Mesenchymal stem cell (in vitro differentiated cells and primary cell): ENCODE data around the gene UFD1.

Experiments used
- DNase-seq: peaks from one replicate; pipeline ENCODE4 v3.0.0-alpha.2; 2013
- H2AFZ ChIP-seq: one replicate; pipeline ENCODE4 v1.6.1; 2013; ENCODE audit warnings: low read depth, mild to moderate bottlenecking, control low read depth, inconsistent platforms, low read length, moderate library complexity
- H2AK5ac ChIP-seq: 2 replicates; pipeline ENCODE4 v1.6.1; 2013; ENCODE audit warnings: low read length, moderate library complexity, mild to moderate bottlenecking, inconsistent platforms; ENCODE audit not compliant: severe bottlenecking
- H2BK120ac ChIP-seq: one replicate; pipeline ENCODE4 v1.6.1; 2013; ENCODE audit warnings: low read depth, mild to moderate bottlenecking, inconsistent platforms, low read length, moderate library complexity
- H2BK12ac ChIP-seq, 2 experiments: one replicate each; pipeline ENCODE4 v1.6.1; 2013; ENCODE audit warnings: inconsistent platforms in 2 of 2, low read length in 2 of 2, mild to moderate bottlenecking in 2 of 2, moderate library complexity in 2 of 2, control low read depth in 1 of 2
- H2BK15ac ChIP-seq: one replicate; pipeline ENCODE4 v1.6.1; 2013; ENCODE audit warnings: mild to moderate bottlenecking, low read depth, inconsistent platforms; ENCODE audit not compliant: poor library complexity, severe bottlenecking
- H2BK5ac ChIP-seq: 2 replicates; pipeline ENCODE4 v1.6.1; 2013; ENCODE audit warnings: low read depth, mild to moderate bottlenecking, low read length, control low read depth, inconsistent platforms; ENCODE audit not compliant: poor library complexity, severe bottlenecking
- H3K14ac ChIP-seq, 2 experiments: one replicate each; pipeline ENCODE4 v1.6.1; 2013; ENCODE audit warnings: inconsistent platforms in 2 of 2, low read length in 2 of 2, control low read depth in 1 of 2, mild to moderate bottlenecking in 1 of 2, moderate library complexity in 1 of 2
- H3K18ac ChIP-seq, 2 experiments: one replicate each; pipeline ENCODE4 v1.6.1; 2013; ENCODE audit warnings: inconsistent platforms in 2 of 2, low read length in 2 of 2, control low read depth in 1 of 2, low read depth in 1 of 2, mild to moderate bottlenecking in 1 of 2
- H3K23ac ChIP-seq, 2 experiments: one replicate each; pipeline ENCODE4 v1.6.1; 2013; ENCODE audit warnings: inconsistent platforms in 2 of 2, low read length in 2 of 2, mild to moderate bottlenecking in 2 of 2, moderate library complexity in 2 of 2, control low read depth in 1 of 2
- H3K27ac ChIP-seq: 2 replicates; pipeline ENCODE4 v1.5.1; 2013; ENCODE audit warnings: mild to moderate bottlenecking, moderate library complexity, low read length, control low read depth, inconsistent platforms; ENCODE audit not compliant: poor library complexity, severe bottlenecking
- H3K27me3 ChIP-seq, 2 experiments: 2 replicates each; pipeline versions ENCODE4 v1.6.1 to v1.7.0; 2013; ENCODE audit warnings: low read length in 2 of 2, mild to moderate bottlenecking in 2 of 2, moderate library complexity in 2 of 2, control low read depth in 1 of 2, inconsistent platforms in 1 of 2; ENCODE audit not compliant: control insufficient read depth in 1 of 2, insufficient read depth in 1 of 2
- H3K36me3 ChIP-seq, 2 experiments: 2 replicates each; pipeline versions ENCODE4 v1.6.1 to v1.7.0; 2013; ENCODE audit warnings: low read length in 2 of 2, control low read depth in 1 of 2, inconsistent platforms in 1 of 2, low read depth in 1 of 2, mild to moderate bottlenecking in 1 of 2; ENCODE audit not compliant: insufficient read depth in 2 of 2, control insufficient read depth in 1 of 2
- H3K4ac ChIP-seq, 2 experiments: one replicate each; pipeline ENCODE4 v1.6.1; 2013; ENCODE audit warnings: inconsistent platforms in 2 of 2, low read length in 2 of 2, mild to moderate bottlenecking in 2 of 2, moderate library complexity in 2 of 2, control low read depth in 1 of 2, low read depth in 1 of 2
- H3K4me1 ChIP-seq: 2 replicates; pipeline ENCODE4 v1.6.1; 2013; ENCODE audit warnings: low read depth, low read length, control low read depth; ENCODE audit not compliant: control insufficient read depth, insufficient read depth
- H3K4me2 ChIP-seq: 2 replicates; pipeline ENCODE4 v1.6.1; 2013; ENCODE audit warnings: low read length, mild to moderate bottlenecking, inconsistent platforms; ENCODE audit not compliant: poor library complexity, severe bottlenecking
- H3K4me3 ChIP-seq, 2 experiments: 2 replicates each; pipeline versions ENCODE4 v1.5.1 to v1.7.0; 2013; ENCODE audit warnings: low read length in 2 of 2, mild to moderate bottlenecking in 2 of 2, control low read depth in 1 of 2, low read depth in 1 of 2; ENCODE audit not compliant: insufficient read depth in 1 of 2
- H3K79me1 ChIP-seq: replicated peaks from 2 replicates; pipeline ENCODE4 v1.6.1; 2013; ENCODE audit warnings: mild to moderate bottlenecking, control low read depth, low read length, inconsistent platforms; ENCODE audit not compliant: poor library complexity, severe bottlenecking
- H3K9ac ChIP-seq: 2 replicates; pipeline ENCODE4 v1.7.0; 2013; ENCODE audit warnings: mild to moderate bottlenecking, low read length, moderate library complexity
- H3K9me3 ChIP-seq: 2 replicates; pipeline ENCODE4 v1.7.0; 2013; ENCODE audit warnings: mild to moderate bottlenecking, low read length; ENCODE audit not compliant: control insufficient read depth
- H4K8ac ChIP-seq: one replicate; pipeline ENCODE4 v1.6.1; 2013; ENCODE audit warnings: inconsistent platforms, mild to moderate bottlenecking, low read length, moderate library complexity
- H4K91ac ChIP-seq: one replicate; pipeline ENCODE4 v1.6.1; 2013; ENCODE audit warnings: mild to moderate bottlenecking, low read length, inconsistent platforms
- WGBS: methylation state at CpG from one replicate; pipeline ENCODE4 v1.1.7; 2013; ENCODE audit warnings: mixed read lengths; 5-methylcytosine and 5-hydroxymethylcytosine counted together

The UFD1 gene

DNA sequence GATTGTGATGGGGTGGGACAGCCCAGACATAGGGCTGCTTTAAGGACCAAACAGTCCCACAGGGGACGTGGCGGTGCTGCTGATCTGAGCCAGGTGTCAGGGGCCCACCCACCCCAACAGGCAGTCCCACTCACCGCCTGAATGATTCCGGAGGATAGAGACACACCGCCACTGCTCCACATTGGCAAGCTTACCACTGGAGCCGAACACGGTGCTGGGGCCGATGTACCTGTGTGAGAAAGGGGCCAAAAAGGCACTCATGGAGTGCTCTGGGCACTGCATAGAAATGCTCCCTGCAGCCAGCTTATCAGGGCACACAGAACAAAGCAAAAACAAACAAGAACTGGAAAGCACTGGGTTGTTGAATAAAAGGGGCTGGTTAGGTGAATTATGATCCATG, 73.3 kb downstream of the UFD1 start:
- peaks cover 40% of the 10 kb centered on the region for H3K79me1 ChIP-seq
- H3K36me3 ChIP-seq: peaks cover 41 to 77% of the 10 kb centered on the region in 2 experiments
- H3K4ac ChIP-seq: no peak overlapping the region
- no peak overlapping the region for H3K4me2 ChIP-seq
- DNase-seq: no peak
- no peak overlapping the region for H3K23ac ChIP-seq
- H2BK12ac ChIP-seq: no peak overlapping the region
- no peak overlapping the region for H4K91ac ChIP-seq
- H4K8ac ChIP-seq: no peak overlapping the region
- no peak overlapping the region for H2AFZ ChIP-seq
- no peak overlapping the region for H3K14ac ChIP-seq
- no peak overlapping the region for H3K27ac ChIP-seq
- no peak overlapping the region for H2BK5ac ChIP-seq
- H3K27me3 ChIP-seq: no peaks in the 10 kb centered on the region
- 99% methylated on average over 8 of the region's 8 CpGs for WGBS
- H3K9ac ChIP-seq: no peak overlapping the region
- no peaks in the 10 kb centered on the region for H3K9me3 ChIP-seq
- H2AK5ac ChIP-seq: no peak overlapping the region
- H3K4me1 ChIP-seq: no peaks in the 10 kb centered on the region
- no peak overlapping the region for H2BK120ac ChIP-seq
- no peak overlapping the region for H3K18ac ChIP-seq
- no peak overlapping the region for H3K4me3 ChIP-seq
- no peak overlapping the region for H2BK15ac ChIP-seq

DNA sequence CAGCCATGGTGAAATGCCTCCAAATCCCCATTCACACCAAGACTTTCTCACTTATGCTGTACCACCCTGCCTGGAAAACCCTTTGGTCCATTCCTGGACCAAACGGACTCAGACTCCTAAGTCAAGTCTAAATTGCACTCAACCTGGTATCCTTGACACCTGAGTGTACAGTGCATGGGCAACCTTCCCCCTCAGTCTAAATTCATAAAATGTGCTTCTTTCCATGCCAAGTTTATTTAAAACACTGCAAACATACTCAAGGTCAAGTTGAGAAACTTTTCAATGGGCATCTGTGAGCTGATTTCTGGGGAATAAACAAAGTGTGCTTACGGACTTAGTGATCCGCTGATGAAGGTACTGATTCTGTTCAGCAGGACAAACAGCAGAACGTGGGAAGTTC, 73.9 kb downstream of the UFD1 start:
- no peak for DNase-seq
- WGBS: 97% methylated on average over 3 of the region's 4 CpGs
- no peak overlapping the region for H2BK120ac ChIP-seq

DNA sequence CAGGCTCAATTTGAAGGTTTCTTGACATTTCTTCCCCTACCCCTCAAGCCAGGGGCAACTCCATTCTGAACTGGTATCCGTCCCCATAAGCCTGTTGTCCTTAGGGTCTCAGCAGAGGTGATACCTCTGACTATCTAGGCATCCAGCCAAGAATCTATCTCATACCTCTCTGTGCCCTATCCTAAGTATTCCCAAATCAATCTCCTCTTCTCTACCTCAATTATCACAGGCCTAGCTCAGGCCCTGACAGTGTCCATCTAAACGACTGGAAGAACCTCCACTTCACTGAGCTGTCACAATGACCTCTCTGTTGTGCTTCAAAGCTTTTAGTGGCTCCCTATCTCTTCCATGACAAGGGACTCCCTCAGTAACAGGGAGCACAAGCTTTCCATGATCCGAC, 74.3 kb downstream of the UFD1 start:
- Histone ChIP-seq H3K4ac (no peak overlapping the region), H3K36me3 (peaks cover 40 to 81% of the 10 kb centered on the region in 2 experiments), H3K4me3 (no peak overlapping the region), H3K9me3 (no peaks in the 10 kb centered on the region), H4K91ac (no peak overlapping the region), H3K27me3 (no peaks in the 10 kb centered on the region), H3K23ac (no peak overlapping the region), H3K27ac (no peak overlapping the region), H3K14ac (no peak overlapping the region), H3K79me1 (peaks cover 32% of the 10 kb centered on the region), H2AFZ (no peak overlapping the region), H3K4me2 (no peak overlapping the region), H2BK15ac (no peak overlapping the region), H4K8ac (no peak overlapping the region), H2BK5ac (no peak overlapping the region), H2BK12ac (no peak overlapping the region), H2AK5ac (no peak overlapping the region), H2BK120ac (no peak overlapping the region), H3K9ac (no peak overlapping the region), H3K18ac (no peak overlapping the region), H3K4me1 (no peaks in the 10 kb centered on the region)
- 96% methylated on average over 3 of the region's 3 CpGs for WGBS
- DNase-seq: no peak

More for the DNA sequence above, 73.9 kb downstream of the UFD1 start:
- Histone ChIP-seq H3K9me3 (no peaks in the 10 kb centered on the region), H2BK12ac (no peak overlapping the region), H3K4me3 (no peak overlapping the region), H3K36me3 (peaks cover 42 to 81% of the 10 kb centered on the region in 2 experiments), H3K4me2 (no peak overlapping the region), H3K27ac (no peak overlapping the region), H2BK5ac (no peak overlapping the region), H2BK15ac (no peak overlapping the region), H4K91ac (no peak overlapping the region), H3K79me1 (peaks cover 36% of the 10 kb centered on the region), H4K8ac (no peak overlapping the region), H2AK5ac (no peak overlapping the region), H3K18ac (no peak overlapping the region), H3K14ac (no peak overlapping the region), H3K9ac (no peak overlapping the region), H3K27me3 (no peaks in the 10 kb centered on the region), H2AFZ (no peak overlapping the region), H3K4ac (no peak overlapping the region), H3K4me1 (no peaks in the 10 kb centered on the region), H3K23ac (no peak overlapping the region)

DNA sequence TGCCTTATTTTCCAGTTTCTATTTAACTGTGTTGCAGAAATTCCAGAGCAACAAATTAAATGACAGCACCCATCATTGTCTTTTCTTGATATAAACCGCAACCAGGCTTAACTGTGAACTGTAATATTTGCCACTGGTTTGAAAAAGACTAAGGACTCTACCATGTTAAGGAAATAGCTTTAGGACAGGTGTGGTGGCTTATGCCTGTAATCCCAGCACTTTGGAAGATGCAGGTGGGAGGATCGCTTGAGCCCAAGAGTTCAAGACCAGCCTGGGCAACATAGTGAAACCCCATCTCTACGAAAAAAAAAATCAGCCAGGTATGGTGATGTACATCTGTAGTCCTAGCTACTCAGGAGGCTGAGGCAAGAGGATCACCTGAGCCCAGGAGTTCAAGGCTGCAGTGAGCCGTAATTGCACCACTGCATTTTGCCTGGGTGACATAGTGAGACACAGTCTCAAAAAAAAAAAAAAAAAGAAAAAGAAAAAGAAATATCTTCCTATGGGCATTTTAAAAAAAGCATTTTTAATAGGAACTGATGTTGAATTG, 76.3 kb downstream of the UFD1 start:
- H2AFZ ChIP-seq: no peak overlapping the region
- no peak overlapping the region for H3K4ac ChIP-seq
- no peak overlapping the region for H2AK5ac ChIP-seq
- H4K91ac ChIP-seq: no peak overlapping the region
- no peak overlapping the region for H3K4me3 ChIP-seq
- H3K27ac ChIP-seq: no peak overlapping the region
- H3K23ac ChIP-seq: no peak overlapping the region
- no peak overlapping the region for H3K14ac ChIP-seq
- peaks cover 28% of the 10 kb centered on the region for H3K79me1 ChIP-seq
- H2BK15ac ChIP-seq: no peak overlapping the region
- DNase-seq: no peak
- no peak overlapping the region for H3K4me2 ChIP-seq
- H4K8ac ChIP-seq: no peak overlapping the region
- peaks cover 41 to 79% of the 10 kb centered on the region in 2 experiments for H3K36me3 ChIP-seq
- no peak overlapping the region for H2BK120ac ChIP-seq
- H3K27me3 ChIP-seq: no peaks in the 10 kb centered on the region
- H2BK5ac ChIP-seq: no peak overlapping the region
- WGBS: 100% methylated on average over 3 of the region's 4 CpGs
- no peak overlapping the region for H3K9ac ChIP-seq
- no peak overlapping the region for H3K18ac ChIP-seq
- H3K4me1 ChIP-seq: no peaks in the 10 kb centered on the region
- no peaks in the 10 kb centered on the region for H3K9me3 ChIP-seq
- no peak overlapping the region for H2BK12ac ChIP-seq
